H9 (cell line): ENCODE data around the gene CHKB. TPM values are rescaled to one million over a fixed set of nuclear protein-coding genes. Genes with fewer than 3 reads are reported as not detected.

Experiments
- DNase-seq: peaks from one replicate; pipeline ENCODE4 v3.0.0-alpha.2; 2017
- H2AFZ ChIP-seq: one replicate; pipeline ENCODE4 v1.6.1; 2013; ENCODE audit warnings: mild to moderate bottlenecking, low read length, control low read depth, moderate library complexity
- H2AK5ac ChIP-seq: 2 replicates; pipeline ENCODE4 v1.6.1; 2013; ENCODE audit warnings: low read length, control low read depth, mixed read lengths; ENCODE audit not compliant: insufficient read length
- H2BK120ac ChIP-seq: one replicate; pipeline ENCODE4 v1.6.1; 2013; ENCODE audit warnings: low read depth, mild to moderate bottlenecking, low read length, control low read depth, inconsistent platforms; ENCODE audit not compliant: poor library complexity, severe bottlenecking
- H2BK12ac ChIP-seq: 2 replicates; pipeline ENCODE4 v1.6.1; 2013; ENCODE audit warnings: low read length, control low read depth, mixed read lengths, low read depth; ENCODE audit not compliant: insufficient read length
- H2BK15ac ChIP-seq: 2 replicates; pipeline ENCODE4 v1.6.1; 2013; ENCODE audit warnings: low read depth, low read length, control low read depth
- H2BK20ac ChIP-seq: one replicate; pipeline ENCODE4 v1.6.1; 2013; ENCODE audit warnings: low read depth, mild to moderate bottlenecking, low read length, control low read depth, inconsistent platforms; ENCODE audit not compliant: poor library complexity, severe bottlenecking
- H2BK5ac ChIP-seq: 2 replicates; pipeline ENCODE4 v1.6.1; 2013; ENCODE audit warnings: low read length, control low read depth, mixed read lengths; ENCODE audit not compliant: insufficient read length
- H3K14ac ChIP-seq: 2 replicates; pipeline ENCODE4 v1.6.1; 2013; ENCODE audit warnings: low read length, control low read depth; ENCODE audit not compliant: insufficient read depth
- H3K18ac ChIP-seq: 2 replicates; pipeline ENCODE4 v1.6.1; 2013; ENCODE audit warnings: low read depth, mild to moderate bottlenecking, mixed read lengths, low read length, control low read depth; ENCODE audit not compliant: insufficient read length
- H3K23ac ChIP-seq: 2 replicates; pipeline ENCODE4 v1.6.1; 2013; ENCODE audit warnings: low read length, control low read depth, mixed read lengths, low read depth; ENCODE audit not compliant: insufficient read length
- H3K23me2 ChIP-seq: 2 replicates; pipeline ENCODE4 v1.6.1; 2013; ENCODE audit warnings: low read depth, mild to moderate bottlenecking, mixed read lengths, low read length, control low read depth; ENCODE audit not compliant: insufficient read length, poor library complexity, severe bottlenecking
- H3K27ac ChIP-seq: 2 replicates; pipeline ENCODE4 v1.5.1; 2013; ENCODE audit warnings: low read length, control low read depth, mixed read lengths, low read depth; ENCODE audit not compliant: insufficient read length
- H3K27me3 ChIP-seq: 2 replicates; pipeline ENCODE4 v1.6.1; 2013; ENCODE audit warnings: low read length, control low read depth, inconsistent platforms; ENCODE audit not compliant: insufficient read depth
- H3K4ac ChIP-seq: 2 replicates; pipeline ENCODE4 v1.6.1; 2013; ENCODE audit warnings: low read depth, mild to moderate bottlenecking, control low read depth, inconsistent platforms, low read length, moderate library complexity
- H3K4me1 ChIP-seq: 2 replicates; pipeline ENCODE4 v1.6.1; 2013; ENCODE audit warnings: low read length, control low read depth, inconsistent platforms; ENCODE audit not compliant: insufficient read depth
- H3K4me2 ChIP-seq: 2 replicates; pipeline ENCODE4 v1.6.1; 2013; ENCODE audit warnings: low read length, control low read depth, mixed read lengths; ENCODE audit not compliant: insufficient read length, insufficient read depth
- H3K56ac ChIP-seq: 2 replicates; pipeline ENCODE4 v1.6.1; 2013; ENCODE audit warnings: low read depth, mild to moderate bottlenecking, mixed read lengths, low read length, control low read depth; ENCODE audit not compliant: insufficient read length
- H3K79me1 ChIP-seq: 2 replicates; pipeline ENCODE4 v1.6.1; 2013; ENCODE audit warnings: low read depth, mild to moderate bottlenecking, moderate library complexity, low read length, control low read depth, inconsistent platforms; ENCODE audit not compliant: insufficient read depth, poor library complexity, severe bottlenecking
- H3K79me2 ChIP-seq: 2 replicates; pipeline ENCODE4 v1.6.1; 2013; ENCODE audit warnings: low read length, control low read depth, inconsistent platforms; ENCODE audit not compliant: insufficient read depth
- H3K9ac ChIP-seq: 2 replicates; pipeline ENCODE4 v1.6.1; 2013; ENCODE audit warnings: low read length, control low read depth, mixed read lengths; ENCODE audit not compliant: insufficient read length; ENCODE audit errors: extremely low read depth
- H3K9me3 ChIP-seq: one replicate; pipeline ENCODE4 v1.6.1; 2013; ENCODE audit warnings: low read depth, low read length, inconsistent platforms; ENCODE audit not compliant: control insufficient read depth
- H3T11ph ChIP-seq: one replicate; pipeline ENCODE4 v1.6.1; 2013; ENCODE audit warnings: mild to moderate bottlenecking, low read length, control low read depth, inconsistent platforms
- H4K20me1 ChIP-seq: one replicate; pipeline ENCODE4 v1.6.1; 2013; ENCODE audit not compliant: control insufficient read depth, insufficient read length, insufficient read depth
- H4K5ac ChIP-seq: 2 replicates; pipeline ENCODE4 v1.6.1; 2013; ENCODE audit warnings: low read depth, mild to moderate bottlenecking, mixed read lengths, low read length, control low read depth; ENCODE audit not compliant: insufficient read length
- H4K8ac ChIP-seq: replicated peaks from 2 replicates; pipeline ENCODE4 v1.6.1; 2013; ENCODE audit warnings: low read length, control low read depth, mixed read lengths, low read depth; ENCODE audit not compliant: insufficient read length
- H4K91ac ChIP-seq: 2 replicates; pipeline ENCODE4 v1.6.1; 2013; ENCODE audit warnings: low read depth, mild to moderate bottlenecking, moderate library complexity, mixed read lengths, low read length, control low read depth; ENCODE audit not compliant: insufficient read length
- H3K27ac Mint-ChIP-seq, 3 experiments: 2 replicates in 2 of 3; 3 replicates in 1 of 3; pipeline ENCODE4 v1.8.0; 2020 to 2021; ENCODE audit warnings: mixed read lengths in 3 of 3, mild to moderate bottlenecking in 1 of 3, moderate library complexity in 1 of 3
- H3K27me3 Mint-ChIP-seq: 2 replicates; pipeline ENCODE4 v1.8.0; 2021; ENCODE audit warnings: low read depth, mild to moderate bottlenecking, moderate library complexity, mixed read lengths
- H3K36me3 Mint-ChIP-seq, 3 experiments: 2 replicates in 2 of 3; 3 replicates in 1 of 3; pipeline ENCODE4 v1.8.0; 2020 to 2021; ENCODE audit warnings: low read depth in 3 of 3, mixed read lengths in 3 of 3; ENCODE audit not compliant: insufficient read depth in 1 of 3
- H3K4me1 Mint-ChIP-seq, 2 experiments: 2 replicates each; pipeline ENCODE4 v1.8.0; 2020; ENCODE audit warnings: mixed read lengths in 2 of 2
- H3K4me3 Mint-ChIP-seq, 2 experiments: 2 replicates in 1 of 2; 3 replicates in 1 of 2; pipeline ENCODE4 v1.8.0; 2020 to 2021; ENCODE audit warnings: mild to moderate bottlenecking in 2 of 2, mixed read lengths in 2 of 2, moderate library complexity in 1 of 2
- H3K9me3 Mint-ChIP-seq, 2 experiments: 2 replicates in 1 of 2; 3 replicates in 1 of 2; pipeline ENCODE4 v1.8.0; 2020; ENCODE audit warnings: mild to moderate bottlenecking in 2 of 2, mixed read lengths in 2 of 2, moderate library complexity in 1 of 2
- WGBS: extraction: QIAGEN DNeasy Blood & Tissue Kit; methylation state at CpG from one replicate; pipeline ENCODE4 v1.1.7; 2013; ENCODE audit warnings: missing lambda C conversion rate, low lambda C conversion rate, mixed read lengths; ENCODE audit not compliant: insufficient read length; ENCODE audit errors: extremely low coverage; 5-methylcytosine and 5-hydroxymethylcytosine counted together
- total RNA-seq: library from RNA; stranded (reverse); gene quantifications from 2 replicates; pipeline ENCODE4 v1.2.1, GENCODE V29; 2021
- TF ChIP-seq, protein P1 (sequence below): fragments of 200-600 bp; sonication (generic); conservative IDR thresholded peaks from 3 replicates; pipeline ENCODE4 v1.8.0; 2021; ENCODE audit warnings: antibody characterized with exemption, mild to moderate bottlenecking

CHKB gene
- total RNA-seq, 1 experiment from 2014 or later: 64.9 TPM

DNA sequence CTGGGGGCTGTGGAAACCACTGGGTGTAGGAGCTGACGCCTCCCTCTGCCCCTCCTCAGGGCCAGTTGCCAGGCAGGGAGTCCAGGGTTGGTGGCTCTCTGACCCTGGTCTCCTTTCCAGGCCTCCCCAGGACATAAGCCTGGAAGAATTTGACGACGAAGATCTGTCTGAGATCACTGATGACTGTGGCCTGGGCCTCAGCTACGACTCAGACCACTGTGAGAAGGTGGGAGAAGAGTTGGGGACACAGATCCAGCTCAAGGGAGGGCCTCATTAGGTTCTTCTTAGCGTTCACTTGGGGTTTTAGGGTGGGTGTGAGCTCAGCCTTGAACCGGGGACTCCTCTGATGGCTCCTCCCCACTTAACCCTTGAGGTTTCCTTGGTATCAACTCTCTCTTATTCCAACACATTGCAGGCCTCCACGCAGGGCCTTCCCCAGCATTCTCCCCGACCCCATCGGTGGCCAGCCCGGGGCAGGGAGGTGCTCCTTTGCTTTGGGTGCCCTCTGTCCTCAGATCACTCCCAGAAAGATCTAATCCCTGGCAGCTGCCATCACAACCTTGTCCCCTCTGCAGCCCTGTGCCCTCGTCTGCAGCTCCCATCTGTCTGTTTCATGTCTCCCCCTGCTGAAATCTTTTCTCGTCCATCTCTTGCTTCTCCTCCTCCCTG is 19.2 kb upstream of the CHKB start:
- Histone ChIP-seq H3K23me2 (peaks cover 3% of the 10 kb centered on the region), H2AK5ac (no peak overlapping the region), H4K20me1 (no peaks in the 10 kb centered on the region), H2BK120ac (no peak overlapping the region), H3K4me2 (no peak overlapping the region), H4K5ac (no peak overlapping the region), H3K79me1 (no peaks in the 10 kb centered on the region), H3K27me3 (peaks cover 4% of the 10 kb centered on the region; the same call in 1 of the 2 replicates), H2BK20ac (no peak overlapping the region), H3K27ac (no peak overlapping the region), H4K8ac (no peak overlapping the region), H2BK15ac (no peak overlapping the region), H3K4me1 (no peaks in the 10 kb centered on the region; the same call in 1 of the 2 replicates), H3K56ac (no peak overlapping the region), H3K4ac (no peak overlapping the region), H3K23ac (no peak overlapping the region), H2BK12ac (no peak overlapping the region), H3K14ac (no peak overlapping the region), H3K79me2 (no peaks in the 10 kb centered on the region), H3T11ph (no peak overlapping the region), H3K9ac (no peak overlapping the region), H2BK5ac (no peak overlapping the region), H4K91ac (no peak overlapping the region), H2AFZ (no peak overlapping the region), H3K9me3 (no peaks in the 10 kb centered on the region), H3K18ac (no peak overlapping the region)
- DNase-seq: no peak
- TF ChIP-seq, protein P1, sequence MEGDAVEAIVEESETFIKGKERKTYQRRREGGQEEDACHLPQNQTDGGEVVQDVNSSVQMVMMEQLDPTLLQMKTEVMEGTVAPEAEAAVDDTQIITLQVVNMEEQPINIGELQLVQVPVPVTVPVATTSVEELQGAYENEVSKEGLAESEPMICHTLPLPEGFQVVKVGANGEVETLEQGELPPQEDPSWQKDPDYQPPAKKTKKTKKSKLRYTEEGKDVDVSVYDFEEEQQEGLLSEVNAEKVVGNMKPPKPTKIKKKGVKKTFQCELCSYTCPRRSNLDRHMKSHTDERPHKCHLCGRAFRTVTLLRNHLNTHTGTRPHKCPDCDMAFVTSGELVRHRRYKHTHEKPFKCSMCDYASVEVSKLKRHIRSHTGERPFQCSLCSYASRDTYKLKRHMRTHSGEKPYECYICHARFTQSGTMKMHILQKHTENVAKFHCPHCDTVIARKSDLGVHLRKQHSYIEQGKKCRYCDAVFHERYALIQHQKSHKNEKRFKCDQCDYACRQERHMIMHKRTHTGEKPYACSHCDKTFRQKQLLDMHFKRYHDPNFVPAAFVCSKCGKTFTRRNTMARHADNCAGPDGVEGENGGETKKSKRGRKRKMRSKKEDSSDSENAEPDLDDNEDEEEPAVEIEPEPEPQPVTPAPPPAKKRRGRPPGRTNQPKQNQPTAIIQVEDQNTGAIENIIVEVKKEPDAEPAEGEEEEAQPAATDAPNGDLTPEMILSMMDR: no peak
- H3K4me3 Mint-ChIP-seq: peak overlapping the region; percentile 55 to 73
- H3K36me3 Mint-ChIP-seq: no peaks in the 10 kb centered on the region
- H3K9me3 Mint-ChIP-seq: no peaks in the 10 kb centered on the region; a peak in 1 of 5 replicates
- peaks cover 54% of the 10 kb centered on the region for H3K27me3 Mint-ChIP-seq
- WGBS: no CpG with 5 or more reads among the region's 12 CpGs
- peak overlapping the region in 1 of 3 experiments; percentile 23; a peak in 1 of 7 replicates for H3K27ac Mint-ChIP-seq
- peaks cover 13 to 14% of the 10 kb centered on the region in 2 experiments for H3K4me1 Mint-ChIP-seq
